Spleen (tissue), 7 donors: Measurements from ENCODE around the gene USP53.

Source experiments
- POLR2A ChIP-seq, 3 donors: fragments of 450-650 bp; IDR thresholded peaks; one replicate each; pipeline ENCODE4 v1.5.1; 2017; ENCODE audit warnings: antibody characterized with exemption in 3 of 3, mild to moderate bottlenecking in 1 of 3
- TF ChIP-seq, protein P1 (sequence below), 11 experiments: fragments of 200-600 bp in 7 of 11; fragments of 450-650 bp in 4 of 11; sonication (generic) in 4 of 11; IDR thresholded peaks in 8 of 11; conservative IDR thresholded peaks in 3 of 11; 1 replicate in 7 of 11; 2 replicates in 4 of 11; pipeline versions ENCODE4 v1.4.0 to v1.8.0; 2016 to 2021; ENCODE audit warnings: antibody characterized with exemption in 11 of 11, inconsistent platforms in 4 of 11, mild to moderate bottlenecking in 1 of 11
- donor health status: DM: no; HTN: no; CAD: no; lungs with moderate emphysema.
- donor health status: DM: no; HTN: no; CAD: no.
- donor health status: DM: no; HTN: no; CAD: no.

DNA sequence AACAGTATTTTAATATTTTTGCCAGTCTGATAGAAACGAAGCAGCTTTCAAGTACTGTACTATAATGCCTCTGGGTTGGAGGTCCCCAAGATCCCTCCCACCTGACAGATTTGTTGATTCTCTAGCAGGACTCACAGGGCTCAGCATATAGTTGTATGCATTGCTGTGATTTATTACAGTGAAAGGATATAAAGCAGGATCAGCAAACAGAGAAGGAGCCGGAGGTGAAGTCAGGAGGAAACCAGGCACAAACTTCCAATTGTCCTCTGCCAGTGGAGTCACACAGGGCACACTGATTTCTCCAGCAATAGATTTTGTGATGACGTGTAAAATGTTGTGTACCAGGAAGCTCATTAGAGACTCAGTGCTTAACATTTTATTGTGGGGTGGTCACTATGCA, 19.0 kb downstream of the USP53 start:
- TF ChIP-seq, protein P1, sequence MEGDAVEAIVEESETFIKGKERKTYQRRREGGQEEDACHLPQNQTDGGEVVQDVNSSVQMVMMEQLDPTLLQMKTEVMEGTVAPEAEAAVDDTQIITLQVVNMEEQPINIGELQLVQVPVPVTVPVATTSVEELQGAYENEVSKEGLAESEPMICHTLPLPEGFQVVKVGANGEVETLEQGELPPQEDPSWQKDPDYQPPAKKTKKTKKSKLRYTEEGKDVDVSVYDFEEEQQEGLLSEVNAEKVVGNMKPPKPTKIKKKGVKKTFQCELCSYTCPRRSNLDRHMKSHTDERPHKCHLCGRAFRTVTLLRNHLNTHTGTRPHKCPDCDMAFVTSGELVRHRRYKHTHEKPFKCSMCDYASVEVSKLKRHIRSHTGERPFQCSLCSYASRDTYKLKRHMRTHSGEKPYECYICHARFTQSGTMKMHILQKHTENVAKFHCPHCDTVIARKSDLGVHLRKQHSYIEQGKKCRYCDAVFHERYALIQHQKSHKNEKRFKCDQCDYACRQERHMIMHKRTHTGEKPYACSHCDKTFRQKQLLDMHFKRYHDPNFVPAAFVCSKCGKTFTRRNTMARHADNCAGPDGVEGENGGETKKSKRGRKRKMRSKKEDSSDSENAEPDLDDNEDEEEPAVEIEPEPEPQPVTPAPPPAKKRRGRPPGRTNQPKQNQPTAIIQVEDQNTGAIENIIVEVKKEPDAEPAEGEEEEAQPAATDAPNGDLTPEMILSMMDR (IDR thresholded peaks at IDR 0.05 in 8 of 11, conservative IDR thresholded peaks at IDR 0.05 in 3 of 11), result no peak
- no peak for TF ChIP-seq POLR2A (IDR thresholded peaks at IDR 0.05)
